GM12873 (cell line): ENCODE results near the gene HOXB3.

Experiments
- CTCF ChIP-seq: IDR thresholded peaks from 2 replicates; pipeline ENCODE4 v1.5.1; 2012; ENCODE audit warnings: low read depth, mild to moderate bottlenecking, moderate library complexity, low read length, control low read depth; ENCODE audit not compliant: insufficient read depth; ENCODE audit errors: missing control alignments

HOXB3 gene

GRCh38 chr17:48514477-48514876 lies 75.6 kb downstream of the HOXB3 start:
- TF ChIP-seq CTCF, result no peak

- no peak for TF ChIP-seq CTCF
Observed at GRCh38 chr17:48513666-48514455, 76.2 kb downstream of the HOXB3 start.

- TF ChIP-seq CTCF, result no peak
Observed at GRCh38 chr17:48513097-48513496, 76.9 kb downstream of the HOXB3 start.

GRCh38 chr17:48510761-48511604 lies 79.1 kb downstream of the HOXB3 start:
- TF ChIP-seq CTCF, result no peak

- no peak for TF ChIP-seq CTCF
Observed at GRCh38 chr17:48510381-48510760, 79.7 kb downstream of the HOXB3 start.

- peak; percentile 3 for TF ChIP-seq CTCF
Observed at GRCh38 chr17:48506246-48506645, 83.8 kb downstream of the HOXB3 start.

GRCh38 chr17:48505788-48506187 lies 84.3 kb downstream of the HOXB3 start:
- TF ChIP-seq CTCF, result no peak
